HCT116 (cell line): ENCODE measurements around the gene KLHL10. TPM values are rescaled to one million over a fixed set of nuclear protein-coding genes. Genes with fewer than 3 reads are reported as not detected.

Source experiments
- ATAC-seq: fragments of 200-7000 bp; cut with Tn5 transposase; 2 replicates; pipeline ENCODE4 v1.9.1; 2020; ENCODE audit warnings: mild to moderate bottlenecking, moderate library complexity
- BruUV-seq: library from RNA; stranded (reverse); fragments of 400-500 nt; replicated peaks from 2 replicates; lab custom pipeline; 2021; lab: Mats Ljungman, UMichigan
- CTCF ChIA-PET: fragments of 300-600 bp; sonication (Branson Sonifier 250); formaldehyde crosslinking; loops from one replicate; lab custom pipeline; 2021; ENCODE audit warnings: antibody characterized with exemption; lab: Charles Lee
- POLR2A ChIA-PET: fragments of 300-600, 350-600 bp; sonication (Branson Sonifier 250); formaldehyde crosslinking; loops from one replicate; lab custom pipeline; 2021; ENCODE audit warnings: antibody characterized with exemption; lab: Charles Lee
- RAD21 ChIA-PET, 2 experiments: fragments of 300-600 bp; sonication (Branson Sonifier 250); formaldehyde crosslinking; loops; one replicate each; lab custom pipeline; 2023; ENCODE audit warnings: low total read pairs in 2 of 2; ENCODE audit not compliant: uncharacterized antibody in 2 of 2, unreplicated experiment in 2 of 2, low non-redundant PET in 1 of 2; lab: Charles Lee
- DNase-seq: peaks from one replicate; pipeline ENCODE4 v3.0.0-alpha.2; 2010; ENCODE audit warnings: low read depth, low spot score
- H2AFZ ChIP-seq: fragments of 200-600 bp; shearing (Covaris generic), sonication (generic); 2 replicates; pipeline ENCODE4 v1.6.1; 2017; ENCODE audit warnings: low read depth, mixed run types, mixed read lengths, antibody characterized with exemption, low read length; ENCODE audit not compliant: poor library complexity, severe bottlenecking
- H3K27ac ChIP-seq: 2 replicates; pipeline ENCODE4 v1.5.1; 2012; ENCODE audit warnings: low read depth, low read length
- H3K27me3 ChIP-seq: fragments of 200-600 bp; sonication (generic); 2 replicates; pipeline ENCODE4 v1.6.1; 2016; ENCODE audit warnings: mixed run types, low read length, mixed read lengths; ENCODE audit not compliant: insufficient read depth
- H3K36me3 ChIP-seq, 2 experiments: fragments of 200-500 bp in 1 of 2; fragments of 200-600 bp in 1 of 2; sonication (Bioruptor generic) in 1 of 2; sonication (generic) in 1 of 2; 2 replicates each; pipeline versions ENCODE4 v1.5.1 to v1.6.1; 2014 to 2016; ENCODE audit warnings: low read length in 2 of 2, inconsistent platforms in 1 of 2, mixed read lengths in 1 of 2, mixed run types in 1 of 2; ENCODE audit not compliant: insufficient read depth in 2 of 2, control insufficient read depth in 1 of 2
- H3K4me1 ChIP-seq, 2 experiments: fragments of 200-600 bp in 1 of 2; sonication (generic) in 1 of 2; 2 replicates each; pipeline versions ENCODE4 v1.5.1 to v1.6.1; 2012 to 2017; ENCODE audit warnings: low read length in 2 of 2, inconsistent platforms in 1 of 2, mild to moderate bottlenecking in 1 of 2, mixed read lengths in 1 of 2, mixed run types in 1 of 2, moderate library complexity in 1 of 2; ENCODE audit not compliant: insufficient read depth in 2 of 2, control insufficient read depth in 1 of 2
- H3K4me2 ChIP-seq: fragments of 200-600 bp; sonication (generic); 2 replicates; pipeline ENCODE4 v1.6.1; 2017; ENCODE audit warnings: mixed run types, low read length, mixed read lengths
- H3K4me3 ChIP-seq, 2 experiments: fragments of 200-600 bp in 1 of 2; sonication (generic) in 1 of 2; replicated peaks in 1 of 2; 2 replicates each; pipeline ENCODE4 v1.5.1; 2011 to 2016; ENCODE audit warnings: low read length in 2 of 2, control low read depth in 1 of 2, low read depth in 1 of 2, mild to moderate bottlenecking in 1 of 2, mixed read lengths in 1 of 2, mixed run types in 1 of 2
- H3K79me2 ChIP-seq: fragments of 200-600 bp; sonication (generic); 2 replicates; pipeline ENCODE4 v1.6.1; 2017; ENCODE audit warnings: mild to moderate bottlenecking, mixed run types, low read length, moderate library complexity, mixed read lengths; ENCODE audit not compliant: insufficient read depth
- H3K9ac ChIP-seq: fragments of 200-600 bp; sonication (generic); 2 replicates; pipeline ENCODE4 v1.6.1; 2016; ENCODE audit warnings: low read length, mixed read lengths
- H3K9me2 ChIP-seq: fragments of 200-600 bp; sonication (generic), shearing (Covaris generic); 2 replicates; pipeline ENCODE4 v1.6.1; 2017; ENCODE audit warnings: mixed run types, mild to moderate bottlenecking, moderate library complexity; ENCODE audit not compliant: insufficient read depth
- H3K9me3 ChIP-seq, 2 experiments: fragments of 200-500 bp in 1 of 2; fragments of 200-600 bp in 1 of 2; sonication (Bioruptor generic) in 1 of 2; sonication (generic) in 1 of 2; 2 replicates each; pipeline ENCODE4 v1.6.1; 2014 to 2017; ENCODE audit warnings: low read length in 2 of 2, mixed read lengths in 2 of 2, inconsistent platforms in 1 of 2, low read depth in 1 of 2, mild to moderate bottlenecking in 1 of 2, mixed run types in 1 of 2, moderate library complexity in 1 of 2; ENCODE audit not compliant: control insufficient read depth in 1 of 2, insufficient read depth in 1 of 2
- H4K20me1 ChIP-seq: fragments of 200-600 bp; sonication (generic), shearing (Covaris generic); 2 replicates; pipeline ENCODE4 v1.6.1; 2017; ENCODE audit warnings: mixed run types, mild to moderate bottlenecking, moderate library complexity; ENCODE audit not compliant: insufficient read depth
- CTCF ChIP-seq, 3 experiments: fragments of 200-600 bp in 1 of 3; sonication (generic) in 1 of 3; IDR thresholded peaks in 2 of 3; conservative IDR thresholded peaks in 1 of 3; 2 replicates each; pipeline ENCODE4 v1.5.1; 2012 to 2017; ENCODE audit warnings: low read depth in 2 of 3, low read length in 2 of 3, antibody characterized with exemption in 1 of 3, borderline replicate concordance in 1 of 3, control low read depth in 1 of 3, mild to moderate bottlenecking in 1 of 3, mixed read lengths in 1 of 3, mixed run types in 1 of 3, moderate library complexity in 1 of 3; ENCODE audit not compliant: insufficient read depth in 1 of 3
- POLR2AphosphoS5 ChIP-seq: IDR thresholded peaks from 2 replicates; pipeline ENCODE4 v1.6.1; 2011; ENCODE audit warnings: mild to moderate bottlenecking, low read depth, low read length, moderate library complexity
- intact Hi-C: fragments of 100-400 bp; cut with micrococcal nuclease; formaldehyde crosslinking; loops from 2 replicates; pipeline ENCODE4 v1.10.0; 2022
- total RNA-seq: library from RNA; stranded (reverse); gene quantifications from one replicate; pipeline ENCODE4 v1.2.1, GENCODE V29; 2021; ENCODE audit not compliant: unreplicated experiment

Gene KLHL10
- total RNA-seq, 1 experiment from 2014 or later: not detected

GRCh38 chr17:41806685-41807445 is 30.8 kb upstream of the KLHL10 start:
- H3K9me2 ChIP-seq: no peaks in the 10 kb centered on the region
- ATAC-seq (no peak), DNase-seq (no peak)
- ChIA-PET POLR2A (interaction anchor here (1.3 kb wide), 1 partner anchor 20 kb away, joined by 3 read pairs; the partner anchor contains the start of gene JUP), RAD21 (no interaction called here), CTCF (no interaction called here)
- no peaks in the 10 kb centered on the region for H4K20me1 ChIP-seq
- no TSS peak for BruUV-seq
- H3K9ac ChIP-seq: no peak overlapping the region
- no peaks in the 10 kb centered on the region for H3K27me3 ChIP-seq
- no peaks in the 10 kb centered on the region for H3K36me3 ChIP-seq
- H3K4me2 ChIP-seq: no peak overlapping the region
- no peaks in the 10 kb centered on the region for H3K9me3 ChIP-seq
- H3K27ac ChIP-seq: no peak overlapping the region
- H2AFZ ChIP-seq: no peak overlapping the region
- H3K4me1 ChIP-seq: peaks cover 7 to 23% of the 10 kb centered on the region in 2 experiments; a peak in 3 of 4 replicates
- 0 out of 2 replicates have a peak, but pooled peaks have one; percentile 17 for TF ChIP-seq POLR2AphosphoS5
- TF ChIP-seq CTCF (IDR thresholded peaks at IDR 0.05 in 2 of 3, conservative IDR thresholded peaks at IDR 0.05 in 1 of 3; ENCODE audit: borderline replicate concordance in 1 of 3, insufficient read depth in 1 of 3, low read depth in 2 of 3, low read length in 2 of 3): no peak
- peaks cover 10% of the 10 kb centered on the region; the same call in 1 of the 2 replicates for H3K79me2 ChIP-seq
- intact Hi-C loops: no loop called here
- no peak overlapping the region for H3K4me3 ChIP-seq
